HG02610 (cell line): Measurements from ENCODE around the gene FAM83C.

Source experiments
- ATAC-seq: cut with Tn5 transposase; IDR thresholded peaks from one replicate; pipeline ENCODE4 v1.9.1; 2021; ENCODE audit warnings: mild to moderate bottlenecking, moderate library complexity; ENCODE audit not compliant: unreplicated experiment

The FAM83C gene

GRCh38 chr20:35238735-35239134 lies 53.5 kb downstream of the FAM83C start:
- ATAC-seq = no peak

GRCh38 chr20:35238170-35238569 lies 54.1 kb downstream of the FAM83C start:
- no peak for ATAC-seq

DNA sequence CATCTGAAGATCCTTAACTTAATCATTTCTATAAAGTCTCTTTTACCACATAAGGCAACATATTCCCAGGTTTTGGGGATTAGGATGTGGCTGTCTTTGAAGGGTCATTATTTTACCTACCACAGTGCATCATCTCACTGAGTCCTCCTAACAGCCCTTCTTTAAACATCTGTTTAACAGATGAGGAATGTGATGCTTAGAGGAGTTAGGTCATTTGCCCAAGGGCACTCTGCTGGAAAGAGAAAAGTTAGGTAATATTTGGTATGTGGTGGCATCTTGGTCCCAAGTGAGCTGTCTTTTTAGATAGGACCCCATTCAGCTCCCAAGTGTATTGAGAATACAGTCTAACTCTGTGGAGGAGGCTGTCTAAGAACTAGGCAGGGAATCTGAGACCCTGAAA lies 54.7 kb downstream of the FAM83C start:
- ATAC-seq = no peak

GRCh38 chr20:35235881-35236280 lies 56.3 kb downstream of the FAM83C start:
- ATAC-seq = no peak
